Measurements from ENCODE around the gene AMPD1. TPM values are rescaled to one million over a fixed set of nuclear protein-coding genes. Genes with fewer than 3 reads are reported as not detected.
A peak's percentile ranks its signal among the peaks of the same experiment; 100 is the strongest.

The AMPD1 gene
- total RNA-seq, 4 donors from 2014 or later = 0.82 to 3.2 (median 1.9) TPM; not detected in 1

GRCh38 chr1:114712977-114713376 is 17.6 kb upstream of the AMPD1 start:
- no peaks in the 10 kb centered on the region for H3K9me3 ChIP-seq
- H3K4me3 ChIP-seq = no peak overlapping the region
- DNase-seq = peak; percentile 40
- no peaks in the 10 kb centered on the region for H3K27me3 ChIP-seq
- H3K4me1 ChIP-seq = peaks cover 16 to 52% (median 31%) of the 10 kb centered on the region in 4 donors
- intact Hi-C loops (cut with DNase I; ENCODE audit: low total_unique reads) = no loop called here
- 48 to 49% methylated on average over 4 of the region's 4 CpGs for WGBS, 2 donors (ENCODE audit: low coverage in 1 of 2)
- peak overlapping the region; percentile 42 to 74 (median 56) for H3K27ac ChIP-seq
- peaks cover 0 to 23% (median 11%) of the 10 kb centered on the region in 4 donors for H3K36me3 ChIP-seq
- TF ChIP-seq POLR2AphosphoS5 (IDR thresholded peaks at IDR 0.05) (no peak), EP300 (IDR thresholded peaks at IDR 0.05; ENCODE audit: low read depth) (no peak), CTCF (IDR thresholded peaks at IDR 0.05) (no peak), POLR2A (IDR thresholded peaks at IDR 0.05) (no peak)
- in situ Hi-C loops (cut with MboI; ENCODE audit: low pct_ligation_motif_present in 1 of 4, low pct_unique_long_range_greater_than_20kb in 1 of 4, low sequenced_read_pairs in 3 of 4) = loop anchor here in 1 of 4 donors (25.0 kb wide), 1 partner anchor 126 kb away; the partner anchor contains the start of gene BCAS2

- intact Hi-C loops (cut with DNase I; ENCODE audit: low total_unique reads) = no loop called here
- H3K27me3 ChIP-seq = no peaks in the 10 kb centered on the region
- H3K4me1 ChIP-seq = peaks cover 7 to 39% (median 22%) of the 10 kb centered on the region in 4 donors
- no peak overlapping the region for H3K27ac ChIP-seq
- no peak for TF ChIP-seq POLR2A (IDR thresholded peaks at IDR 0.05)
- no peak for TF ChIP-seq CTCF (IDR thresholded peaks at IDR 0.05)
- TF ChIP-seq POLR2AphosphoS5 (IDR thresholded peaks at IDR 0.05) = no peak
- TF ChIP-seq EP300 (IDR thresholded peaks at IDR 0.05; ENCODE audit: low read depth) = no peak
- in situ Hi-C loops (cut with MboI; ENCODE audit: low pct_ligation_motif_present in 1 of 4, low pct_unique_long_range_greater_than_20kb in 1 of 4, low sequenced_read_pairs in 3 of 4) = loop anchor here in 1 of 4 donors (25.0 kb wide), 1 partner anchor 123 kb away; the partner anchor contains the start of gene BCAS2
- no peak overlapping the region for H3K4me3 ChIP-seq
- H3K36me3 ChIP-seq = peaks cover 0 to 36% (median 17%) of the 10 kb centered on the region in 4 donors
- DNase-seq = no peak
- no peaks in the 10 kb centered on the region for H3K9me3 ChIP-seq
- 98 to 100% methylated on average over 3 of the region's 3 CpGs for WGBS, 2 donors (ENCODE audit: low coverage in 1 of 2)
Measured at GRCh38 chr1:114710360-114710759, 15.0 kb upstream of the AMPD1 start.

DNA sequence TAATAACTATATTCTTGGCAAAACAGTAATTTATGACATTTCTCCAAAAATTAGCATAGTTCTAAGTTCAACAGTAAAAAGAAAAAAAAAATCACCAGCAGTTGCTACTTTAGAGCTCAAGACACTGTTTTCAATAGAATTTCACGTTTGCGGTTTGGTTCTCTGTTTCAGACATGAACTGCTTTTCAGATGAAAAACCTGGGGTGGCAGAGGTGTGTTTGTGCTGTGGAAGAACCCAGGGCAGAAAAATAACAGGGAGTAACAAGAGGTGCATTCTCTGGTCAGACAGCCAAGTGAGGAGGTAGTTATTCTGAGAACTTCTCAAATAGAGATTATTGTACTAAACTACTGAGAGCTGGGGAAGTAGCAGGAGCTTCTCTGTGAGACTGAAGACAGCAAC is 12.3 kb upstream of the AMPD1 start:
- TF ChIP-seq EP300 (IDR thresholded peaks at IDR 0.05; ENCODE audit: low read depth) = no peak
- no peak for TF ChIP-seq CTCF (IDR thresholded peaks at IDR 0.05)
- no peak for TF ChIP-seq POLR2AphosphoS5 (IDR thresholded peaks at IDR 0.05)
- no peak for TF ChIP-seq POLR2A (IDR thresholded peaks at IDR 0.05)
- Histone ChIP-seq H3K36me3 (peaks cover 0 to 36% (median 17%) of the 10 kb centered on the region in 4 donors), H3K9me3 (no peaks in the 10 kb centered on the region), H3K27me3 (no peaks in the 10 kb centered on the region), H3K27ac (no peak overlapping the region), H3K4me1 (peaks cover 0 to 11% (median 3%) of the 10 kb centered on the region in 4 donors), H3K4me3 (no peak overlapping the region)
- intact Hi-C loops (cut with DNase I; ENCODE audit: low total_unique reads) (no loop called here), in situ Hi-C loops (cut with MboI; ENCODE audit: low pct_ligation_motif_present in 1 of 4, low pct_unique_long_range_greater_than_20kb in 1 of 4, low sequenced_read_pairs in 3 of 4) (loop anchor here in 1 of 4 donors (25.0 kb wide), 1 partner anchor 120 kb away; the partner anchor contains the start of gene BCAS2)
- no peak for DNase-seq
- 84 to 93% methylated on average over 2 of the region's 2 CpGs for WGBS, 2 donors (ENCODE audit: low coverage in 1 of 2)

- H3K9me3 ChIP-seq = no peaks in the 10 kb centered on the region
- no peak for DNase-seq
- H3K27ac ChIP-seq = peak overlapping the region in 1 of 4 donors; percentile 27
- WGBS, 2 donors (ENCODE audit: low coverage in 1 of 2) = 95% methylated on average over 1 of the region's 1 CpG; no CpG with 5 or more reads in 1 of the 2 donors
- TF ChIP-seq EP300 (IDR thresholded peaks at IDR 0.05; ENCODE audit: low read depth) (no peak), CTCF (IDR thresholded peaks at IDR 0.05) (no peak), POLR2A (IDR thresholded peaks at IDR 0.05) (no peak), POLR2AphosphoS5 (IDR thresholded peaks at IDR 0.05) (no peak)
- no peak overlapping the region for H3K4me3 ChIP-seq
- H3K4me1 ChIP-seq = no peaks in the 10 kb centered on the region
- H3K36me3 ChIP-seq = peaks cover 0 to 21% (median 10%) of the 10 kb centered on the region in 4 donors
- H3K27me3 ChIP-seq = no peaks in the 10 kb centered on the region
- in situ Hi-C loops (cut with MboI; ENCODE audit: low pct_ligation_motif_present in 1 of 4, low pct_unique_long_range_greater_than_20kb in 1 of 4, low sequenced_read_pairs in 3 of 4) = loop anchor here in 1 of 4 donors (25.0 kb wide), 1 partner anchor 116 kb away; the partner anchor contains the start of gene BCAS2
- intact Hi-C loops (cut with DNase I; ENCODE audit: low total_unique reads) = no loop called here
Measured at GRCh38 chr1:114703242-114703641, 7.9 kb upstream of the AMPD1 start.

Data from transverse colon (tissue), 4 donors.